SK-N-MC (cell line): Measurements from ENCODE around the gene VAV1.

Experiments used
- DNase-seq: peaks from one replicate; pipeline ENCODE4 v3.0.0-alpha.2; 2011; ENCODE audit warnings: low read depth, low spot score
- H3K27ac ChIP-seq: fragments of 200-600 bp; sonication (generic); 2 replicates; pipeline ENCODE4 v1.5.1; 2016; ENCODE audit warnings: mixed run types
- H3K36me3 ChIP-seq: fragments of 200-600 bp; sonication (generic); 2 replicates; pipeline ENCODE4 v1.6.1; 2017; ENCODE audit warnings: antibody characterized with exemption, low read length, mixed read lengths; ENCODE audit not compliant: insufficient read depth
- H3K4me3 ChIP-seq: fragments of 200-600 bp; sonication (generic); 2 replicates; pipeline ENCODE4 v1.5.1; 2016
- H3K9ac ChIP-seq: fragments of 200-600 bp; sonication (generic); 2 replicates; pipeline ENCODE4 v1.8.0; 2017; ENCODE audit warnings: mixed run types, mixed read lengths; ENCODE audit not compliant: insufficient read length
- H3K9me3 ChIP-seq: fragments of 200-600 bp; sonication (generic); 2 replicates; pipeline ENCODE4 v1.6.1; 2017; ENCODE audit warnings: low read depth, mild to moderate bottlenecking, antibody characterized with exemption, low read length, moderate library complexity, mixed read lengths
- EZH2 ChIP-seq: fragments of 200-600 bp; sonication (generic); IDR thresholded peaks from one replicate; pipeline ENCODE4 v1.6.1; 2017; ENCODE audit warnings: antibody characterized with exemption
- FOXP2 ChIP-seq: optimal IDR thresholded peaks from 2 replicates; pipeline ENCODE3; 2011; ENCODE audit warnings: mild to moderate bottlenecking, moderate library complexity; ENCODE audit not compliant: insufficient read depth; ENCODE audit errors: extremely low read length, control extremely low read depth
- POLR2AphosphoS5 ChIP-seq: IDR thresholded peaks from 2 replicates; pipeline ENCODE4 v1.6.1; 2012; ENCODE audit warnings: mild to moderate bottlenecking, low read depth, low read length, borderline replicate concordance

VAV1 gene

DNA sequence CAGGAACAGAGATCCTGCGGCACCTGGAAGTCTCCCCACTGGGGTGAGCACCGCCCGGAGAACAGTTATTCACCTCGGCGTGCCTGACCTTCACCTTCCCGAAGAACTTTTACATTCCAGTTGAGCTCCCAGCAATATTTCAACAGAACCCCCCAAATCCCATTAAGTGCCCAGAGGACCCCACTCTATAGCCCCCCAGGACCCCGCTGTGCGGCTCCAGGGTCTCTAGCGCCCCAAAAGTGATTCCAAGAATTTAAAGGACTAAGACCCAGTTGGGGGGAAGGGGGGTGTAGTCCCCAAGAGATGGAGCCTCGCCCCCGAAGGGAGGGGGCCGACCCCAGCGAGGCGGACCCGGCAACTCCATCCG lies 35.6 kb upstream of the VAV1 start:
- peak overlapping the region; percentile 85 for H3K4me3 ChIP-seq
- H3K9me3 ChIP-seq, result no peaks in the 10 kb centered on the region
- TF ChIP-seq EZH2 (no peak), POLR2AphosphoS5 (no peak), FOXP2 (no peak)
- no peak for DNase-seq
- H3K36me3 ChIP-seq, result no peaks in the 10 kb centered on the region
- no peak overlapping the region for H3K27ac ChIP-seq
- H3K9ac ChIP-seq, result peak overlapping the region; percentile 90

DNA sequence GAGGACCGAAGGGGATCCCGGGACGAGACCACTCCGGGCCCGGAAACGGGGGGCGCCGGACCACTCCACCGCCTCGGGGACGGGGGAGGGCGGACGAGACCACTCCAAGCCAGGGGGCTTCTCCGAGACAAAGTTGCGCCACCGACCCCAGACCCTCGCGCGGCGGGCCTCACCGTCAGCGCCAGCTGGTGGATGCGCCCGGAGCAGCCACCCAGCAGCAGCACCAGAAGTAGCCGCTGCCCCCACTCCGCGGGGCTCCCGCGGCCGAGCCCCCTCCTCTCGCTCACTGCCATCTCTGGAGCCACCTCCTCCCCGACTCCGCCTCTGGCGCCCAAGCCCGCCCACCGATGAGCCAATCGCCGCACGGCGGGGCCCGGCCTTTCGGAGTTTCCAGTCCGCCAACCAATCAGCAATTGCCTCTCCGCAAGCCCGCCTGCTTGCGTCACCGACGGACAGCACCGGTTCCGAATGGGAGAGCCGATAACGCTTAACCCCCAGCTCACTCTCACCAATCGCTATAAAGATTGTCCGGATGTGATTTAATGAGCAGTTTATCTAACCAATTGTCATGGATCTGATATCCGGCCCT lies 35.1 kb upstream of the VAV1 start, which contains the start of gene GPR108:
Gene GPR108 (minus strand): TSS at position 297 of the 589 bp plus-strand sequence. CDS start 4 bp downstream, at position 293.
- DNase-seq, result peak; percentile 100
- Histone ChIP-seq H3K9ac (peak within 1 kb of the TSS; percentile 90), H3K36me3 (no peaks in the 10 kb centered on the region), H3K4me3 (peak within 1 kb of the TSS; percentile 85), H3K27ac (peak within 1 kb of the TSS; percentile 92), H3K9me3 (no peaks in the 10 kb centered on the region)
- TF ChIP-seq FOXP2 (no peak), POLR2AphosphoS5 (peak; percentile 62; the same call in 1 of the 2 replicates)

DNA sequence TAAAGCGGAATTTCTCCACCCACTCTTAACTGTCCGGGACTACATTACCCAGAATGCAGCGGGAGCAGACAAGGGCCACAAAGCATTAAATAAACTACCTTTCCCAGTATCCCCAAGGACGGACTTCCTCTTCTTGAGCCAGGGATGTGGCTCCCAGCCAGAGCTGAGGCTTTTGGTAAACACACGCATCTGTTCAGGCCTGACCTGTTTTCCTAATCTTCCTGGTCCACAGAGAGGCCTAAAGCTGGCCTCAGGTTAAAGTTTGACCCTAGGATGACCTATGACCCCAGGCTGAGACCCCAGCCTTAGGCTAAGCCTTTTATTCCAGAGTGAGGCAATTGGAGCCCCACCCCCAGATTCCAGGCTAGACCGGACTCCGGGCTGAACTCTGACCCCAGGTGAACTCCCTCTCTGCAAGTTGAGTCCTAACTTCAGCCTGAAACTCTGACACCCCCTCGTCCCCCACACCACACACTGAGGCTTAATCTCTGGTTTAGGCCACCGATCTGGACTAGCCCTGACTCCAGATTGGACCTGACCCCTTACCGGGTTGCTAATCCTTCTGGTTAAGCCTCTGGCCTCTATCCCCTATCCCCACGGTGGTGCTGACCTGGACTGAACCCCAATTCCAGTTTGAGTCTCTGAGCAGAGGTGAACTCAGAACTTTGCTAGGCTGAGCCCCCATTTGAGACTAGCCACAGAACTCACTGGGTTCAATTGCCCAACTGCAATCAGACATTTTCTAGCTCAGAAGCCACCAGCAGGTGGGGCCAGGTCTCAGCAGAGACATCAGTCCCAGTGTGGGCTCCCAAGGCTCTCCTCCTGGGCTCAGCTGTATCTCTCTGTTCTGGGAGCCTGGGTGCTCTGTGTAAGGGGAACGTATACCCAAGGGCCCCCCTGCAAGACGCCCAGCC lies 34.4 kb upstream of the VAV1 start:
- TF ChIP-seq FOXP2 (peak; percentile 26), EZH2 (no peak), POLR2AphosphoS5 (no peak)
- peak overlapping the region; percentile 64 for H3K4me3 ChIP-seq
- H3K9me3 ChIP-seq, result no peaks in the 10 kb centered on the region
- no peak overlapping the region for H3K9ac ChIP-seq
- H3K36me3 ChIP-seq, result peaks cover 4% of the 10 kb centered on the region; the same call in 1 of the 2 replicates
- peak; percentile 75 for DNase-seq
- peak overlapping the region; percentile 92 for H3K27ac ChIP-seq

DNA sequence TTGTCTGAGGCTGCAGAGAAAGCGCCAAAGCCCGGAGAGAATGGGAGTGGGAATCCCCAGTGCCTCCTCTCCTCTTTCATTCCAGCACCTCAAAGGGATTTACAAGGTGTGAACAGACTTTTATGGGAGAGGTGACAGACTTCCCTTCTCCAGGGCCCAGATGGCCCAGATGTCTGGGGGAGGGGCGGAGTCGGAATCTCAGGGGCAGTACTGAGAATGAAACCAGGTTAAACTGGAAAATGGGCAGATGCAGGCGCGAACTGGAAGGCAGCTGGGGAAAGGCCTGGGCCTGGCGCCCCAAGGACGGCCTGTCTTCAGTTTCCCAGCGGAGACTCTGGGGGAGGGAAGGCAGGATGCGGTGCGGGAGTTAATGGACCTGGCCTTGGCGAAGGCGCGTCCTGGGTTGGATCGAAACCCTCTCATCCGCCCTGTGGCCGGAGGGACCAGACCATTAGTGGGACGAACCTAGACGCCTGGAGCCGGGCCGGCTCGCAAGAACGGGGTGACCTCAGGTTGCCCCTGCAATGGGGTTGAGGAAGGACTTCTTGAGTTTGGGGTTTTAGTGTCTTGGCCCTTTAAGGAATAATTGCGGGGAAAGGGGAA lies 33.6 kb upstream of the VAV1 start:
- H3K4me3 ChIP-seq, result peak overlapping the region; percentile 64
- DNase-seq, result no peak

DNA sequence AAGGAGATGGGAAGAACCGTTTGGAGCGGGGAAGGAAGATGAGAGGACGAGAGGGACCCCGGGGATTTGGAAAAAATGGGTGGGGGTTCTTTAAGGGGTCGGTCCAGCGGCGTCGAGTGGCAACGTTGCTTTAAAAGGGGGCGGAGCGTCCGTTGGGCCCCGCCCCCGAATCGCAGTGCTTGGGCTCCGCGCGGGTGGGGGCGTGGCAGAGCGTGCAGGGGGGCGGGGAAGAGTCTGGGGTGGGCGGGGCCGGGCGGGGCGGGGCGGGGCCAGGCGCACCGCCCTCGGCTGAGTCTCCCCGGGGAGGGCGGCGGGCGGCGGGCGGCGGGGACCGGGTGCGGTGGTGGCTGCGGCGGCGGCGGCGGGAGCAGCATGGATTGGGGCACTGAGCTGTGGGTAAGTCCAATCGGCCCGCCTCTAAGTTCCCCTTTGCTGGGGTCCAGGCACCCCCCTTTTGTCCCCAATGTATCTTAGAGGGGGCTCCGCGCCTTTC lies 33.1 kb upstream of the VAV1 start, which contains the start of gene TRIP10:
Gene TRIP10 (plus strand): TSS at position 291 of the 493 bp plus-strand sequence. CDS start 82 bp downstream, at position 373.
- no peak for TF ChIP-seq POLR2AphosphoS5
- no peak for TF ChIP-seq EZH2
- TF ChIP-seq FOXP2, result no peak
- Histone ChIP-seq H3K36me3 (peaks cover 13% of the 10 kb centered on the region; the same call in 1 of the 2 replicates), H3K4me3 (peak within 1 kb of the TSS; percentile 91), H3K9me3 (no peaks in the 10 kb centered on the region), H3K27ac (peak within 1 kb of the TSS; percentile 92), H3K9ac (peak within 1 kb of the TSS; percentile 78)
- no peak for DNase-seq

More for the DNA sequence above, 33.6 kb upstream of the VAV1 start:
- H3K9ac ChIP-seq, result no peak overlapping the region
- TF ChIP-seq POLR2AphosphoS5, result no peak
- TF ChIP-seq FOXP2, result no peak
- TF ChIP-seq EZH2, result no peak
- peak overlapping the region; percentile 92 for H3K27ac ChIP-seq
- peaks cover 10% of the 10 kb centered on the region; the same call in 1 of the 2 replicates for H3K36me3 ChIP-seq
- H3K9me3 ChIP-seq, result no peaks in the 10 kb centered on the region

DNA sequence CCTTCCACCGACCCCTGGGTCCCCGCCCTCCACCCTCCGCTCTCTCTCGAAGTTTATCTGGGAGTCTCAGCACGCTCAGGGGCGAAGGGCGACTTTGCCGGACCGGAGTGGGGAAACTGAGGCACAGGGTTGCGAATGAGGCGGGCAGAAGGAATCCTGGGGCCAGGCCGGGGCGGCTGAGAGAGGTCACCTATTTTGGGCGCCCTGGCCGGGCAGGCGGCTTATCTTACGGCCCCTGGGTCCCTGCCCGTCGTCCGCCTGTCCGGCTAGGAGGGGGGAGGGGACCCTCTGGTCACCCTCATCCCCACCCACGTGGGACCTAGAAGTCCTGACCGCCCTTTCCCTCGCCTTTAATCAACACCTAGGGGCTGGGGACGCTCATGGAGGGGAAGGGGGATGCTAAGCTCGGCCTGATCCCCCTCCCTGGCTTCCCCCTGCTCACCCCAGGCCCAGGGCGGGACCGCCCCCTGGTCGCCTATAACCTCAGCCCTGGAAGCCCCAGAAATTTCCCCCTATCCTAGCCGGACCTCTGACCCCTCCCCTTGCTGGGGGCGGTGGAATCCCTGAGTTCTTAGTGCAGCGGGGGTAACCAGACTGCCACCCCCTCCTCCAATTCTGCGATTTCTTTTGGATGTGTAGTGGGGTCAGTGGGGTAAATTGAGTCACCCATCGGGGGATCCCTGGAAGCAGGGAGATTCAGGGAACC lies 32.5 kb upstream of the VAV1 start:
- no peak for DNase-seq
- TF ChIP-seq EZH2, result no peak
- TF ChIP-seq FOXP2, result no peak
- TF ChIP-seq POLR2AphosphoS5, result no peak

DNA sequence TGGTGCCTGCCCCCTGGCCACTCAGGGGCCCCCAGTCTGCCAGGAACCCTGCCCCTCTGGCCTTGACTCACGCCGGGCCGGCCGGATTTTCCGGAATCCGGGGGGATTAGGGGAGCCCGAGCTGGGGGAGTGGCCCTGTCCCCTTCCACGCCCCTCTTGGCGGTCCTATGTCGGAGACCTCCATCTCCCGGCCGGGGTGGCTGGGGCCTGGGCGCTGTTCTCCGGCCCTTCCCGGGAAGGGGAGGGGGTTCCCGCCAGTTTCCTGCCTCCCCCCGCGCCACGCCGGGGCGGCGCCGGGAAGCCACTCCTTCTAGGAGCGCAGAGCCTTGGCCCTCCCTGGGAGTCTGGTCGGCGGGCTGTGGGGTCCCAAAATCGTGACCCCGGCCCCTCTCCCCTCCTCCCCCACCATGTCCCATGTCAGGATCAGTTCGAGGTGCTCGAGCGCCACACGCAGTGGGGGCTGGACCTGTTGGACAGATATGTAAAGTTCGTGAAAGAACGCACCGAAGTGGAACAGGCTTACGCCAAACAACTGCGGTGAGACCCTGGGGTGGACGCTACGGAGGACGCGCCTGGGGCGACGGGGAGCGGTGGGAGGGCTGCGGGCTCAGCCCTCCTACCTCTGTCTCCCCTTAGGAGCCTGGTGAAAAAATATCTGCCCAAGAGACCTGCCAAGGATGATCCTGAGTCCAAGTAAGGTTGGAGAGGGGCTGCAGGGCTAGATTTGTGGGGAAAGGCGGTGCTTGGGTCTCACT lies 31.7 kb upstream of the VAV1 start:
- no peak overlapping the region for H3K27ac ChIP-seq

More for the DNA sequence above, 32.5 kb upstream of the VAV1 start:
- Histone ChIP-seq H3K36me3 (peaks cover 19% of the 10 kb centered on the region; the same call in 1 of the 2 replicates), H3K9ac (peak overlapping the region; percentile 78), H3K27ac (no peak overlapping the region), H3K9me3 (no peaks in the 10 kb centered on the region), H3K4me3 (peak overlapping the region; percentile 91)

More for the DNA sequence above, 31.7 kb upstream of the VAV1 start:
- no peaks in the 10 kb centered on the region for H3K9me3 ChIP-seq
- peak overlapping the region; percentile 78 for H3K9ac ChIP-seq
- DNase-seq, result no peak
- peak overlapping the region; percentile 91 for H3K4me3 ChIP-seq
- no peak for TF ChIP-seq POLR2AphosphoS5
- no peak for TF ChIP-seq EZH2
- TF ChIP-seq FOXP2, result no peak
- H3K36me3 ChIP-seq, result peaks cover 24% of the 10 kb centered on the region
